ENCODE results near the gene SCMH1. TPM values are rescaled to one million over a fixed set of nuclear protein-coding genes. Genes with fewer than 3 reads are reported as not detected.
"Not testable (repeated sequence)": the region's sequence is repeated elsewhere in the genome, so short reads cannot be mapped to it uniquely, and the experiment has no call there.

Gene SCMH1
- total RNA-seq, 1 donor from 2014 or later: 8.2 TPM

DNA sequence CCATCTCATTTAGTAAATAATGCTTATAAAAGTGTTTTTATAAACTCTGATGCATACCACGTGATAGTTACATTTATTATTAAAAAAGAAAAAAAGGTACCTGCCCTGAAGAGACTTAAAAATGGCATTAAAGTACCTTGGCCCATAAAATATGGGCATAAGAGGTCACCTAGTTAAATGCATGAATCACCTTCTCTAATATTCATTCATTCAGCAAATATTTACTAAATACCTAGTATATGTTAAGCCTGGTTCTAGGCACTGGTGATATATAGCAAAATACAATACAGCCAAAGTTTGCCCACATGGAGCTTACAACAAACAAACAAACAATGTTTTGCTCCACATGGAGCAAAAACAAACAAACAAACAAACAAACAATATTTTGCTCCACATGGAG, 87.0 kb downstream of the SCMH1 start:
- no peak for DNase-seq (ENCODE audit: low read depth in 2 of 2)

GRCh38 chr1:41153750-41154274, 88.3 kb downstream of the SCMH1 start:
- no peak for DNase-seq (ENCODE audit: low read depth in 2 of 2)

DNA sequence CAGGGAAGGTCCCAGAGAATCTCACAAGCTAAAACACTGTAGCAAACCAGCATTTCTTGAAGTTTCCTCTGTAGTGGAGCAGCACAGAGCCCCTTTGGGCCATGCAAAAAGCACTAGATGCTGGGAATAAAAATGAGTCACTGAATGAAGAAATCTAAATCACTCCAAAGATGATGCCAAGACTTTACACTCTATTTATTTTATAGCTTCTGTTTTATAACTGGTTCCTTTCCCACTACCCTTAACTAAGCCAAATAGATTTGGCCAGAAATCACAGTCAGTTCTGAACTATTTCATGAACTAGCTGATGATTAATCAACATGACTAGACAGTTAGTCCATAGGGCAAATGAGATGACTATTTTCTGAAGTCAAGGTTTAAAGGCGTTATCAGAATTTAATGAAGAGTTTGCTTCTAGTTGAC, 89.5 kb downstream of the SCMH1 start:
- no peak for DNase-seq (ENCODE audit: low read depth in 2 of 2)

DNA sequence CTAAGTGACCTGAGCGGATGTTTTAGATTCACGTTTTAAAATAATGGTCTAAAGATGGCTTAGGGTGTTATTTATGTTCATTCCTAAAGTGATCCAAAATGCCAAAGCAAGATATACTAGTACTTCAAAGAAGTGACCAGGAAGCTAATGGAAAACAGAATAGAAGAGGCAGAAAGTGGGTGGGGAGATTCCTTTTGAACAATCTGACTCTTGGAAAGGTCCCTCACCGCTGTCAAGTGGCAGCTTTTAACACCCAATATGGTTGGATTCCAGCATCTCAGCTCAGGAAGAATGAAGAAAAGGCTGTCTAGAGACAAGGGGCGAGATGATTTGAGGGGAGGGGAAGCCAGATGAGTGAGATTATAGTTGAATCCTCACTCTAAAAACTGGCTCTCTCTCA, 90.3 kb downstream of the SCMH1 start:
- DNase-seq (ENCODE audit: low read depth in 2 of 2): no peak

DNA sequence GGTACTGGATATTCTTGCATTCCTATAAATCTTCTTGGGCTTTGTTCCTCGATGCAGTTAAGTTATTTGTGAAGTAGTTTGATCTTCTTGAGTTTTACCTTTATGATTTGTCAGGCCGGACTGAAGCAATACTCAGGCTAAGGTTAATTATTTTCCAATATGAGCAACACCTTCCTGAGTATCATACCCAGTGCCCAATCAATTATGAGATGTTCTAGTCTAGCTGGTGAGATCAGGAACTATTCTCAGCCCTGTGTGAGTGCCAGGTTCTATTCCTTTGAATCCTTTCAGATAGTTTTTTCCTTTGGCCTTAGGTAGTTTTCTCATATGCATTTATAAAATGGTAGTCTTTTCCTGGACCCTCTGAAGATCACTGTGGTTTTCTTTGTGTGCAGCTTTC, 92.5 kb downstream of the SCMH1 start:
- no peak for DNase-seq (ENCODE audit: low read depth in 2 of 2)

- no peak for DNase-seq (ENCODE audit: low read depth in 2 of 2)
Observed at GRCh38 chr1:41144285-41144684, 97.8 kb downstream of the SCMH1 start.

DNA sequence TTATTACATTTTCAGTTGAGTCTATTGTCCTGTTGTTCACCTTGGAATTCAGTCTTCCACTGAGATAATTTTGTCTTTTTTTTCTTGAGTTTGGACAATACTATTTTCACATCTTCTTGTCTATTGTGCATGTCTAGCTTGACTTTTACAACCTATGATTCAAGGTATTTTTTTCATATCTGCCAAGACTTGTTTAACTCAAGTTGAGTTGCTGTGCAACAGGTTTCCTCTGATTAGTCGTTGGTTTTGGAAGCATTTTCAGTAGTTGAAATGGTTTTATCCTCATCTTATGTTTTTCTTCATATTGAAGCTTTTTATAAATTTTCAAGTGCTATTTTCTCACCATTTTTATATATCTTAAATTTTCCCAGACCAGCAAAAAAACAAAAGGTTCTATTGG, 103.6 kb downstream of the SCMH1 start:
- DNase-seq (ENCODE audit: low read depth in 2 of 2): no peak

DNA sequence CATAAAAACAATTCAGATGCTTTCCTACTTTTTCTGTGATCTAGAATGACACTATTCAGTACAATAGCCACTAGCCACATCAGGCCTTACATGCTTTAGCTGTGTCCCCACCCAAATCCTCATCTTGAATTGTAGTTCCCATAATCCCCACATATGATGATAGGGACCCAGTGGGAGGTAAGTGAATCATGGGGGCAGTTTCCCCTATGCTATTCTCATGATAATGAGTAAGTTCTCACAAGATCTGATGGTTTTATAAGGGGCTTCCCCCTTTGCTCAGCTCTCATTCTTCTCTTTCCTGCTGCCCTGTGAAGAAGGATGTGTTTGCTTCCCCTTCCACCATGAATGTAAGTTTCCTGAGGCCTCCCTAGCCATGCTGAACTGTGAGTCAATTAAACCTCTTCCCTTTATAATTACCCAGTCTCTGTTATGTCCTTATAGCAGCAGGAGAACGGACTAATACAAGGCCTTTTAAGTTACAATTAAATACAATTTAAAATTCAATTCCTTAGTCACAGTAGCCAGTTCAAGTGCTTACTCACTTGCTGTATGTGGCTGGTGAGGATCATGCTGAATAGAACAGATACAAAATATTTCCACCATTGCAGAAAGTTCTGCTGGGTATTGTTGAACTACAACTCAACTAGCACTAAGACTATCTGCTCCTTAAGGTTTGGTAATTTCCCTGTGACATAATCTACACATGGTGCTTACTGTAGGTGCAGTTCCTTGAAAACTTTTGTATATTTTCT, 106.7 kb downstream of the SCMH1 start:
- DNase-seq (ENCODE audit: low read depth in 2 of 2): peak in 1 of 2 donors; percentile 14

GRCh38 chr1:41134325-41134724, 107.8 kb downstream of the SCMH1 start:
- not testable (repeated sequence) for DNase-seq (ENCODE audit: low read depth in 2 of 2)

DNA sequence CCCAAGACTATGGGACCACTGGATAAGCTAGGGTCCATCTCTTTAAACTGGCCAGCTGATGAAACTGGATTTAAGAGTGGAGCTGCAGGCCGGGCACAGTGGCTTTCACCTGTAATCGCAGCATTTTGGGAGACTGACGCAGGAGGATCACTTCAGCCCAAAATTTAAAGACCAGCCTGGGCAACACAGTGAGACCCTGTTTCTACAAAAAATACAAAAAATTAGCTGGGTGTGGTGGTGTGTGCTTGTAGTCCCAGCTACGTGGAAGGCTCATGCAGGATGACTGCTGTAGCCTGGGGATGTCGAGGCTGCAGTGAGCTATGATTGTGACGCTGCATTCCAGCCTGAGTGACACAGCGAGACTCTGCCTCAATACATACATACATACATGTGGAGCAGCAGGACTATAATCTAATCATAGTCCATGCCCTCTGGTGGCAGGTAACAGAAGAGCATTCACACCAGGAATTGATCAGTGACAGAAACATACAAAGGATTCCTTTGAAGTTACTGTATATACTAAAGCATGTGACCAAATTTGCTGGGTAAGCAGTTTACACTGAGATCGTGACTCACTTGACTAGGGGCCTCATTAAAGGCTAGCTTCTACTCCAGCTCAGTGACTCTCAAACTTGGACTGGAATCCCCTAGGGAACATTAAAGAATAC, 119.1 kb downstream of the SCMH1 start:
- peak in 1 of 2 donors; percentile 74 for DNase-seq (ENCODE audit: low read depth in 2 of 2)

DNA sequence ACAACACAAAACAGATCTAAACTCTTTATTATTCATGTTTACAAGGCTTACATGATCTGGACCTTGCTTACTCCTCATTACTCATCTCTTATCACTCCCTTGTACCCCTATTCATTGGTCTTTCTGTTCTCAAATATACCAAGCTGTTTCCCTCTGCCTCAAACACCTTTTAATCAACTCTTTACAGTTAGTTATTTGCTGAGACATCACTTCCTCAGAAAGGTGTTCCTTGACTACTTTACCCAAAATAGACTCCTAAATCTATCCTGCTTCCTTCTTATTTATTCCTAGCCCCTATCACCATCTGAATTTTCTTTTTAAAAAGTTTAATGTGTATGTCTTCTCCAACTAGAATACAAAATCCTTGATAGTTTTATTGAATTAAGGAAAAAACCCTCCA, 120.0 kb downstream of the SCMH1 start:
- no peak for DNase-seq (ENCODE audit: low read depth in 2 of 2)

DNA sequence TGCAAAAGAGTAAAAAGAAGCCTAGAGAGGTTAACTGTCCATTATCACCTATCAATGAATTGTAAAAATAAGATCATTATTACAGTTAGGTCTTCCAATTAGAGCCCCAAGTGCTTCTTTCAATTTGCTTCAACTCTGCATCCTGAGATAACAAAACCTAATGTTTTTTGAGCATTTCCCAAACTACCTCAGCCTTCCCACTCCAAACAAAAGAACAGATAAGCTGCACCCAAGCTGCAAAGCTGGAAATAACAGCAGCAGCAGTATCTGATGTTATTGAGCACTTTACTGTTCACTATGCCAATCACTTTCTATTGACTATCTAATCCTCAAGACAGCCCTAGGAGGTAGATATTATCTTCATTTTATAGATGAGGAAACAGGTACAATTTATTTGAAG, 123.5 kb downstream of the SCMH1 start:
- DNase-seq (ENCODE audit: low read depth in 2 of 2): no peak

GRCh38 chr1:41117241-41117640, 124.9 kb downstream of the SCMH1 start:
- not testable (repeated sequence) for DNase-seq (ENCODE audit: low read depth in 2 of 2)

DNA sequence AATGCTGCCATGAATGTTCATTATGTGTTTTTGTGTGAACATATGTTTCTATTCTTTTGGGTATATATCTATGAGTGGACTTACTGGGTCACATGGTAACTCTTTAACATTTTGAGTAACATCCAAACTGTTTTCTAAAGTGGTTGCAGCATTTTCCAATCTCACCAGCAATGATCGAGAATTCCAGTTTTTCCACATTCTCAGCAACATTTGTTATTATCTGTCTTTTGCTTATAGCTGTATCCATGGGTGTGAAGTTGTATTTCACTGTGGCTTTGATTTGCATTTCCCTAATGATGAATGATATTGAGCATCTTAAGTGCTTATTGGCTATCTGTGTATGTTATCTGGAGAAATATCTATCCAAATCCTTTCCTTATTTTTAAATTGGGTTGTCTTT, 131.4 kb downstream of the SCMH1 start:
- DNase-seq (ENCODE audit: low read depth in 2 of 2): no peak

GRCh38 chr1:41110286-41110685, 131.8 kb downstream of the SCMH1 start:
- DNase-seq (ENCODE audit: low read depth in 2 of 2): no peak

DNA sequence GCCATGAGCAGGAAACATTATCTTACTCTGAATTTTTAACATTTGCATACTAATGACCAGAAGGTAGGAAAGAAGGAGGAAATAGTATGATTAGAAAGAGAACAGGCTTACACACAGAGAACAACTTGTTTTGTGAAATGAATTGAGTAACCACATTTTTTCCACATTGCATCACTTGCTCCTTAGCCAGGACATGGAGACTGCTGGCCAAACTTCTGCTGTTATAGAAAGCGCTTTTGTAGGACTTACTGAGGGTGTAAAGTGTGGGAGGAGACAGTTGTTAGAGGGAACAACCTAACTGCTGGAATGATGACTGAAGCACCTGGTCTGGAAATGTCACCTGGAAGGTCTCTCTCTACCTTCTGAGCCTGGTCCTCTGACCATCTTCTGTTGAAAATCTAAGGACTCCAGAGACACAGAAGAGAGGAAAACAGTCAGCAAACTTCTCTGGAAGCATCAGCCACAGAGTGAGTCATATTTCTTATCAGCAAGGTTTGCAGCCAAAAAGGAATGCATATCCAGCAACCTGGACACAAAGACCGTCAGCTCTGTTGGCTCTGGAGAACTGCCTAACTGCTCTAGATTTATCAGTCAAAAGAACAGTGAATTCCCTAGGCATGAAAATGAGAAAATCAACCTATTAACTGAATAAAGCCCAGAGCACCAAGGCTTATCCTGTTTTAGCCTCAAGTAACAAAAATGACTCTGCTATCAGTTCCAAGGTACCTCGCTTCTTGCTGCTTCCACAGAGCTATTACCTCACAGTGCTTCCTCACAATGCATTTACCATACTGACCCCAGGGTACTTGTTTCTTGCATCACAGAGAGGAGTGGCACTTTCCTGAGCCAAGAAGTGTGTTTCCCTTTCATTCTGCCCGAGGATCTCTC, 132.6 kb downstream of the SCMH1 start:
- peak; percentile 84 to 86 for DNase-seq (ENCODE audit: low read depth in 2 of 2)

DNA sequence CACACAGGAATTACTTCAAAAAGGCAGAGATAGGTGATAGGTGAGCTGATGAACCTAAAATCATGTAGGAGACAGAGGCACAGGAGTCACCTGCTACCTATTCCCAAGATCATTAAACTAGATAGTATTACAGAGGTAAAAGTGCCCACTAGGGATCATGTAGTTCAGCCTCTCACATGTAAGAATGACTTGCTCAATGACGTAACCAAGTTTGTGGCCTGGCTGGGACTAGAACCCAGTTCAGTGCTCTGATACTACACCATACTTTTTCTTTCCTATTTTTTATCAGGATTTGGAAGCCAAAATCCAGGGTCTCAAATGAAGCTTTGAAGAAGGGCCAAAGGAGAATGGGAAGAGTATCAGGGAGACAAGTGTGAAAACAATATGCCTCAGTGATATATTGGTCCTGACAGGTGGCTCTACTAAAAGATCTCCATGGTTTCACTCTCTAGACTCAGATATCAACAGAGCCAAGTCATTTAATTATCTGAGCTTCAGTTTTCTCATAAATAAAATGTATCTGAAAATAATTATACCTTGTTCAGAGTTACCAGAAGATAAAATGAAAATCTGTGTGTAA, 133.3 kb downstream of the SCMH1 start:
- peak in 1 of 2 donors; percentile 29 for DNase-seq (ENCODE audit: low read depth in 2 of 2)

DNA sequence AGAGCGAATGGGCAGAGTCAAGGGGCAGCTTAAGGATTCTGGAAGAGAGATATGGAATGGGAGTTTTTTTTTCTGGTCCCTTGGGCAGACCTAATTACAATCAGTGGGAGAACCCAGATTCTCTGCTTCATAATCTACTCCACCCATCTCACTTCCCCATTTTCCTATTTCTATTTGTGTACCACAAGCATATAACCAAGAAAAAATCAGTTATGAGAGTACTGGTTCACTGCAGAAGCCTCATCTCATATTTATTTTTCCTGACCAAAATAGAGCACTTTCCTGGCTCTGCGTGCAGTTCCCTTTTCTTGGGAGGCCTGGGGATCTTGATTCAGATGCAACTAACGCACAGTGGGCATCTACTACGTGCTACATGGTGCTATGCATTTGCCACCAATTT, 138.3 kb downstream of the SCMH1 start:
- DNase-seq (ENCODE audit: low read depth in 2 of 2): no peak

GRCh38 chr1:41102653-41103052, 139.5 kb downstream of the SCMH1 start:
- DNase-seq (ENCODE audit: low read depth in 2 of 2): peak in 1 of 2 donors; percentile 9

GRCh38 chr1:41101950-41102607, 140.0 kb downstream of the SCMH1 start:
- DNase-seq (ENCODE audit: low read depth in 2 of 2): peak; percentile 95 to 96

DNA sequence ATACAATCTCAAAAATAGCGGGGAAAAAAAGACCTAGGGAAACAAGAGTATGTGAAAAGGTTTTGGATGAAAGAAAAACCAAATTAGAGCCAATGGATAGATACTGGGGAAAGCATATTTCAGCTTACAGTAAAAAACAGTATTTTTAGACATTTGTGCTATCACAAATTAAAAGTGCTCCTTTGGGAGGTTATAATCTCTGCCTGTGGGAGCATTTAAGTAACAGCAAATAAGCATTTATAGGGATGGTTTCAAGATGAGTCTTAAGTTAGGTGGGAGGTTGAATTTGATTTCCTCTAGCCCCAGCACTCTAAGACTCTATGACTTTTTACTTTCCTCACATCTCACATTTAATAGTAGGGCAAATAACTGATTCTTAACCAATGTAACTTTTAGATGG, 141.0 kb downstream of the SCMH1 start:
- DNase-seq (ENCODE audit: low read depth in 2 of 2): no peak

Measured in dermis microvascular lymphatic vessel endothelial cell (primary cell).